Measurements from ENCODE around the gene KLHL11. TPM values are rescaled to one million over a fixed set of nuclear protein-coding genes. Genes with fewer than 3 reads are reported as not detected.
A peak's percentile ranks its signal among the peaks of the same experiment; 100 is the strongest.

KLHL11 gene
- total RNA-seq, 1 donor from 2014 or later = 17.4 TPM

- Mint-ChIP-seq H3K4me1 (ENCODE audit: low read depth, unreplicated experiment) (peaks cover 14% of the 10 kb centered on the region), H3K9me3 (ENCODE audit: unreplicated experiment) (peaks cover 16% of the 10 kb centered on the region), H3K36me3 (ENCODE audit: unreplicated experiment) (no peaks in the 10 kb centered on the region), H3K27ac (ENCODE audit: unreplicated experiment) (peak overlapping the region; percentile 66), H3K27me3 (ENCODE audit: unreplicated experiment) (peaks cover 10% of the 10 kb centered on the region), H3K4me3 (ENCODE audit: unreplicated experiment) (no peak overlapping the region)
- DNase-seq = no peak
- TF ChIP-seq CTCF (IDR thresholded peaks at IDR 0.05; ENCODE audit: partially characterized antibody, unreplicated experiment) = no peak
Observed at GRCh38 chr17:41906465-41907184, 41.4 kb upstream of the KLHL11 start.

GRCh38 chr17:41905172-41905571 lies 39.9 kb upstream of the KLHL11 start:
- no peak for DNase-seq
- no peaks in the 10 kb centered on the region for H3K36me3 Mint-ChIP-seq (ENCODE audit: unreplicated experiment)
- peaks cover 16% of the 10 kb centered on the region for H3K9me3 Mint-ChIP-seq (ENCODE audit: unreplicated experiment)
- TF ChIP-seq CTCF (IDR thresholded peaks at IDR 0.05; ENCODE audit: partially characterized antibody, unreplicated experiment) = no peak
- H3K27ac Mint-ChIP-seq (ENCODE audit: unreplicated experiment) = no peak overlapping the region
- H3K27me3 Mint-ChIP-seq (ENCODE audit: unreplicated experiment) = peaks cover 10% of the 10 kb centered on the region
- H3K4me1 Mint-ChIP-seq (ENCODE audit: low read depth, unreplicated experiment) = peaks cover 11% of the 10 kb centered on the region
- H3K4me3 Mint-ChIP-seq (ENCODE audit: unreplicated experiment) = no peak overlapping the region

- Mint-ChIP-seq H3K27ac (ENCODE audit: unreplicated experiment) (no peak overlapping the region), H3K4me3 (ENCODE audit: unreplicated experiment) (no peak overlapping the region), H3K4me1 (ENCODE audit: low read depth, unreplicated experiment) (peaks cover 5% of the 10 kb centered on the region), H3K27me3 (ENCODE audit: unreplicated experiment) (peaks cover 8% of the 10 kb centered on the region), H3K9me3 (ENCODE audit: unreplicated experiment) (peaks cover 16% of the 10 kb centered on the region), H3K36me3 (ENCODE audit: unreplicated experiment) (no peaks in the 10 kb centered on the region)
- DNase-seq = no peak
- no peak for TF ChIP-seq CTCF (IDR thresholded peaks at IDR 0.05; ENCODE audit: partially characterized antibody, unreplicated experiment)
Observed at GRCh38 chr17:41904242-41904841, 39.1 kb upstream of the KLHL11 start.

- H3K9me3 Mint-ChIP-seq (ENCODE audit: unreplicated experiment) = peaks cover 7% of the 10 kb centered on the region
- DNase-seq = no peak
- H3K36me3 Mint-ChIP-seq (ENCODE audit: unreplicated experiment) = no peaks in the 10 kb centered on the region
- no peak for TF ChIP-seq CTCF (IDR thresholded peaks at IDR 0.05; ENCODE audit: partially characterized antibody, unreplicated experiment)
- no peaks in the 10 kb centered on the region for H3K4me1 Mint-ChIP-seq (ENCODE audit: low read depth, unreplicated experiment)
- peaks cover 6% of the 10 kb centered on the region for H3K27me3 Mint-ChIP-seq (ENCODE audit: unreplicated experiment)
- H3K27ac Mint-ChIP-seq (ENCODE audit: unreplicated experiment) = no peak overlapping the region
- H3K4me3 Mint-ChIP-seq (ENCODE audit: unreplicated experiment) = no peak overlapping the region
Observed at GRCh38 chr17:41901646-41902045, 36.4 kb upstream of the KLHL11 start.

GRCh38 chr17:41896726-41897125 lies 31.5 kb upstream of the KLHL11 start:
- H3K27me3 Mint-ChIP-seq (ENCODE audit: unreplicated experiment) = peaks cover 9% of the 10 kb centered on the region
- peaks cover 7% of the 10 kb centered on the region for H3K9me3 Mint-ChIP-seq (ENCODE audit: unreplicated experiment)
- H3K36me3 Mint-ChIP-seq (ENCODE audit: unreplicated experiment) = no peaks in the 10 kb centered on the region
- H3K27ac Mint-ChIP-seq (ENCODE audit: unreplicated experiment) = no peak overlapping the region
- H3K4me1 Mint-ChIP-seq (ENCODE audit: low read depth, unreplicated experiment) = peaks cover 3% of the 10 kb centered on the region
- no peak for TF ChIP-seq CTCF (IDR thresholded peaks at IDR 0.05; ENCODE audit: partially characterized antibody, unreplicated experiment)
- H3K4me3 Mint-ChIP-seq (ENCODE audit: unreplicated experiment) = no peak overlapping the region
- no peak for DNase-seq
